NCI-H128 (cell line): ENCODE results near the gene DNASE2B.
A peak's percentile ranks its signal among the peaks of the same experiment; 100 is the strongest.
"Not testable (repeated sequence)": the region's sequence is repeated elsewhere in the genome, so short reads cannot be mapped to it uniquely, and the experiment has no call there.

Experiments
- DNase-seq: peaks from one replicate; lab custom pipeline; 2025; ENCODE audit not compliant: unreplicated experiment; lab: John Stamatoyannopoulos, UW

Gene DNASE2B

DNA sequence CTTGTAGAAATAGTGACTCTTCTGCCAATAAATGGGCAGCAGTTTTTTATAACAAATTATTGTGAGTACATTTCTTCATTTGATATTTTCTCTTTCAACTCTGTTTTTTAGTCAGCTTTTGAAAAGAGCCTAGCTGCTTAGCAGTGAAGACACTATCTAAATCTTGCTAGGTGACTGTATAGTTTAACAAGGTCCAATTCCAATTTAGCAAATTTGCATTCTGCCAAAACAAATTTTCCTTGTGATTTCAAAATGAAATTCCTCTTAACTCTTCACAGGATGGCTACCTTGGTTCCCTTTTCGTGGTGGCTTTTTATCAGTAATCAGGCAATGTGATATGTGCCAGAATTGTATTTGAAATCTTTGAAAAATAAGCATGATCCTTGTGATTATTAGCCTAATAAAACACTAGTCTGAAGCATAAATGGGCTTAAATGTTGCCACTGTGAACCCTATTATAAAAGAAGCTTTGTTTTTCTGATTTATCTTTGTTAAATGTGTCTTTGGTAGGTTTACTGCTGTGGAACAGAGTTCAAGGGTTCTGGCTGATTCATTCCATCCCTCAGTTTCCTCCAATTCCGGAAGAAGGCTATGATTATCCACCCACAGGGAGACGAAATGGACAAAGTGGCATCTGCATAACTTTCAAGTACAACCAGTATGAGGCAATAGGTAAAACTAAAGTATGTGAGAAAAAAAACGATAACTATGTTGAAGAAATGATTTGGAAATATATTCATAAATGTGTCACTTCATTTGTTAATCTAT lies 12.2 kb downstream of the DNASE2B start:
- DNase-seq = no peak

DNA sequence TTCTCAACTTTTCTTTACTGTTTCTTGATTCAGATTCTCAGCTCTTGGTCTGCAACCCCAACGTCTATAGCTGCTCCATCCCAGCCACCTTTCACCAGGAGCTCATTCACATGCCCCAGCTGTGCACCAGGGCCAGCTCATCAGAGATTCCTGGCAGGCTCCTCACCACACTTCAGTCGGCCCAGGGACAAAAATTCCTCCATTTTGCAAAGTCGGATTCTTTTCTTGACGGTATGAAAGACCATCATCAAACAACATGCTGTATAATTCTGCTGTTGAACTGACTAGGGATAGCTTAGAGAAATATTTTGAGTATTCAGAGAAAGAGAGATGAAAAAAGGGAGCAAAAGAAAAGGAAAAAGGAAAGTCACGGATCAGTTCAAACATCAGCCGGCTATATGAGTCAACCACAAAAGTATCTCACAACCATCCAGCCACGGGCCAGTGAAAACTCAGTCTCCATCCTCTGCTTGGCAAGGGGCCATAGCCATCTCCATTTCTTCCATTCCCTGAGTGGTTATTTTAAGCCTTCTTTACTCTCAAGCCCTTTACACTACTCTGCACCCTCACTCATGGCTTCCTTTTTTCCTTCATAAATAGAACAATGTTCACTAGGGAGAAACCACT lies 14.1 kb downstream of the DNASE2B start:
- DNase-seq = no peak

DNA sequence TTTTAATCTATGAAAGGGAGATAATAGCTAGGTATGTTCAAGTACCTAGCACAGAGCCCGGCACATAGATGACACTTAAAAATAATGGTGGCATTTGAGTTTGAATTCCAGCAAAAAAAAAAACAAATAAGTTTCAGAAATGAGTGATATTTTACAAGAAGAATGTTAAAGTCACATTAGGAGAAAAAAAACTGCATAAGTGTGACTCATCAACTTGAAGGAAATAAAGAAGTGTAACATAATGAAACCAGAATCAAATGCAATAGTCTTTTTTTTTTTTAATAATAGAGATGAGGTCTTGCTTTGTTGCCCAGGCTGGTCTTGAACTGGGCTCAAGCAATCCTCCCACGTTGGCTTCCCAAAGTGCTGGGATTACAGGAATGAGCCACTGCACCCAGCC lies 17.1 kb downstream of the DNASE2B start:
- no peak for DNase-seq

DNA sequence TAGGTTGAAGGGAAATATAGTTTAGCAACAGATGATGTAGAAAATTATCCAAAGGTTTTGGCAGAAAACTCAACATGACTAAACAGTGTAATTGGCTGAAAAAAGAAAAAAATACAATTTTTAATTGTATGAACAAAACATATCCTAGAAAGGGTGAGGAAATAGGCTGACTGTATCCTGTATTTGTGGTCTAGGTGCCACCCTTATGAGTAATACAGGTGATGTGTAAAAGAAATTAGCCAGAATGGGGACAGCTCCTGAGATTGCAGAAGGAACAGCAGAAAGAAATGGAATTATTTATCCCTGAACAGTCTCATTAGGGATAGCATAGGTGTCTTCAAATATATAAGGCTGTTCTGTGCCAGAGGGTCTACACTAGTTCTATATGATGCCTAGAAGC lies 24.6 kb downstream of the DNASE2B start:
- no peak for DNase-seq

DNA sequence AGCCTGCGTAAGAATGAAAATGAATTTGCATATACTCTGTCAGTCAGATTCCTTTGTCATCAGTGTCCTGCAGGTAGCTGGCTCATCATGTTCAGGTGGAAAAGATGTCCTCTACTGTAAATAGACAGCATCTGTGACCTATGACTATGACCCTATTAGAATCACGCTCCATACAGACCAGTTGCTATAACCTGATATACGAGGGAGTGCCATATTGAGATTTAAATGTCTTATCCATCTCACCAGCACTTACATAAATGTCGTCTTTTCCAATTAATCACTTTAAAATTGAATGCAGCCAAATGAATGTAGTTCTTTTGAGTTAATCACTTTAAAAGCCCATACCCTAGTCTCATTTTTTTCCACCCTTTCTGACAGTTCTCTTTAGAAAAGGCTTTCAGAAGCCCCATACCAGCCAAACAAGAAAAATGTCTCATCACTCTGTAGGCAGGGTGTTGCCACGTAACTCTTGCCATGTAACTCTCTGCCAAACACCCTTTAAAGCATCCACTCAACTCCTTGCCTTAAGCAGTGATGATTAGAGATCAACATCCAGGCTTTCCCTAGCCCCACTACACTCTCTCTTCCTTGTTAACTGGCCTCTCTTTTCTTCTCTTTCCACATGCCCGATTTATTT lies 26.3 kb downstream of the DNASE2B start:
- no peak for DNase-seq

DNA sequence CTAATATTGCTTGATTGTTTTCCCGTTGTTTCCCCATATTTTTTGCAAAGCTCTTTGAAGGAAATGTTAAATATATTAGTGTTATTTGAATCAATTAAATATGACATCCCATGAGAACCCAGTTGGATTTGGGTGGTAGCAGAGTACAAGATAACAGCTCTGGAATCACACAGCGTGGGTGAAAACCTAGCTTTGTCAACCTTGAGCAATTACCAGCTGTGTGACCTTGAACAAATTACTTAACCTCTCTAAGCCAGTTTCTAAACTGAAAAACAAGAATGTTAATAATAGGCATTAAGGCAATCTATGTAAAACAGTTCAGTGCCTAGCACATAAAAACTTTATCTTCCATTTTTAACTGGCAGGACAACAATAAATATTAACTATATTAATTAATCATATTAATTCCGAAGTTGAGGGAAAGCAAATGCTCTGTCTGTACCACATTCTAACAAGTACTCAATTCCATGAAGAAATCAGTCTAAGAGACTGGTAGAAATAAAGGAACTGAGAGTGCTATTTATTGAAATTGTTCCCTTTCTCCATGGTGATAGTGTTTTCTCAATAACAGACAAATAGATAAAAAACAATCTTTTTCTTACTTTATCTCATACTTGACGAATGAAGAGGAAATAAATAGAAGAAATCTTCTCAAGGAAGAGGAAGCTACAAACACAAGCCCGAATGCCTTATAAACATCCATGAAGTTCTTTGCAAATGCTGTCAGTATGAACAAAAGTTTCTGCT lies 27.0 kb downstream of the DNASE2B start:
- DNase-seq = no peak

DNA sequence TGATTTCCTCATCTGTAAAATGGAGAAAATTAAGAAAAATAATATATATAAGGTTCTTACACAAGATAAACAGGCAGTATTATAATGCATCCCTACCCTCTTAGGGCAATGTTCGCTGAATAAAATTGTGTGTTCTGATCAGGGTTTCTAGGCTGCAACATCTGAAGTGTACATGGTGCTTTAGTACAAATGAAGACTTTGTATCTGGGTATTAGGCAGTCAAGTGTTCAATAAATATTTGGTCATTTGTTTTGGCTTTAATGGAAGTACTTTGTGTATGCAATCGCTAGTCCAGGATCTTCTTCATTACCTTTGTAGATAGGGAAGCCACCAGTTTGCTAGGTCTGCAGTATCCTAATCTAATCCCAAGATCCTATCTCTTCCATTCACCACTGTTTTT lies 28.1 kb downstream of the DNASE2B start:
- DNase-seq = no peak

DNA sequence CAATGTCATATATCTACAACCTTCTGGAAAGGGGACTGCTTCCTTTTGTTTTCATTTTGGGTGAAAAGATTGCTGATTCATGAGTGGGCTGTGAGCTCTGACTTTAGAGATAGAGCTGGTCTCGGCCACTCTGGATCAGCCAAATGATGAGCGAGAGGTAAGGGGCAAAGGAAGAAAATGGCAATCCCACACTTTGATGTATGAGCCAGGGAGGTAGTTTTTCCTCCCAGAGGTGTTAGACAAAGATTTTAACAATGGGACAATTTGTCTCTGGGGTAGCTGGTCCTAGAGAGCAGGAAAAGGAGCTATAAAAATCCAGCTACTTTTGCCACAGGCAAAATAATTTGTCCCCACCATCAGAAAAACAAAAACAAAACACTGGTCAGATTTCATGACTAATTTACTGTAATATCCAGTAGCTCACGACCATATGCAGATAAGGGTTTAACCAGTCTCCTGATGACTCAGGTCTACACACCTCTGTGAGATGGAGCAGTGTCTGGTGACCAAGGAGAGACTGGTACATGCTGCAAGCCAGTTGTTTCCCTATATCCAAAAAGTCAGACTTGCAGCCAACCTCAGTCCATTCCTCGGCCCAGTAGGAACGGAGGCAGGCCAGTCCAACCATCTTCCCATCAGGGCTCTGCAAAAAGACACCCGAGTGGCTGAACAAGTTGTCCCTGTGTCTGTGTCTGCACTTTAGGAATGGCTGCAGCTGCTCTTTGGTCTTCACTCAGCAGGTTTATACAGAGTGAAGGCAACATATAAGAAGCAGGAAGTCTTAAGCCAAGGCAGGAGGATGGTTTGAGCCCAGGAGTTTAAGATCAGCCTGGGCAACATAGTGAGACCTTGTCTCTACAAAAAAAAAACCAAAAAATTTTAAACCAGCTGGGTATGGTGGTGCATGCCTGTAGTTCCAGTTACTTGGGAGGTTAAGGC lies 29.2 kb downstream of the DNASE2B start:
- DNase-seq = no peak

DNA sequence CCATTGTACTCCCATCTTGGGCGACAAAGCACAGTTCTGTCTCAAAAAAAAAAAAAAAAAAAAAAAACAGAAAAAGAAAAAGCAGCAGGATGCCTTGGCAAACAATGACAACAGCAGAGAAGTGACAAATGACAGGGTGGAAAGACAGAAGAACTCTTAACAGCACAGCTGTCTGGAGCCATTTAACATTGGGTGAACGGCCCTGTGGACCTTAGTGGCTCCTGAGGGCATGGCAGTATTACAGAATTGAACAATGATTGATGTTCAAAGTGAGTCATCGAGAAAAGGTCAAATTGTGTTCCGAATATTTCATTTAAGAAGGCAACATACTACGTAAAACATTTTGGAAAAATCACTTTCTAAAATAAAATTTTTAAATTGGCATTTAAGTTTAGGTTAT lies 30.0 kb downstream of the DNASE2B start:
- no peak for DNase-seq

DNA sequence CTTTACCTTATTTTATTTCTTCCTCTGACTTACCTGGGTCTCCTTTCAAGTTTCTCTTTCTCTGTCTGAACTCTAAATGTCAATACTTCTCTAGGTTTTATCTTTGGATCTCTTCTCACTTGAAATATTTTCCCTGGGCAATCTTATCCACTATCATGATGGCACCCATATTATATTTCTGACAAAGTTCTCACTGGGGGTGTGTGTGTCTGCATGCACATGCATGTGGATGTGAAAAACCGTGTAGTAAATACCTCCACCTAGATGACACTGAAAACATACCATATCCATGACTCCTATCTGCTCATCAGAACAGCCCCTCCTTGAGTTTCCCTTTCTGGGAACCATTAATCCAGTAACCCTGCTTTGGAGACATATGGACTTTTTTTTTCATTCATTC lies 30.9 kb downstream of the DNASE2B start:
- no peak for DNase-seq

DNA sequence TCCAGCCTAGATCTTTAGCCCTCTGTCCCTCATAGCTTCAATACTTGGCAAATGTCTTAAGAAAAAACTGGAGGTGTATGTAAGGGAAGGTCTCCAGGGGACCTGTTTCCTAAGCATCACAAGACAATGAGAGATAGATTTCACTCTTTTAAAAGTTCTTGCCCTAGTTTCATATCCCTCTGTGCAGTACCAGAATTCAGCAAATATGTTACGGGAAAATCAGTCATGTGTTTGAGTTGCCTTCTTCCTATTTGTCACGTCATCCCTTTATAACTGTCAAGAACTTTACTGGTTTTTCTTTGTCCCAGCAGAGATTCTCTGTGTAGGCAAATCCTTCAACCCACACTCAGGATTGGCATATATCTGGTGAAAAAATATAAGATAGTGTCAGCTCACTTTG lies 32.3 kb downstream of the DNASE2B start:
- DNase-seq = no peak

DNA sequence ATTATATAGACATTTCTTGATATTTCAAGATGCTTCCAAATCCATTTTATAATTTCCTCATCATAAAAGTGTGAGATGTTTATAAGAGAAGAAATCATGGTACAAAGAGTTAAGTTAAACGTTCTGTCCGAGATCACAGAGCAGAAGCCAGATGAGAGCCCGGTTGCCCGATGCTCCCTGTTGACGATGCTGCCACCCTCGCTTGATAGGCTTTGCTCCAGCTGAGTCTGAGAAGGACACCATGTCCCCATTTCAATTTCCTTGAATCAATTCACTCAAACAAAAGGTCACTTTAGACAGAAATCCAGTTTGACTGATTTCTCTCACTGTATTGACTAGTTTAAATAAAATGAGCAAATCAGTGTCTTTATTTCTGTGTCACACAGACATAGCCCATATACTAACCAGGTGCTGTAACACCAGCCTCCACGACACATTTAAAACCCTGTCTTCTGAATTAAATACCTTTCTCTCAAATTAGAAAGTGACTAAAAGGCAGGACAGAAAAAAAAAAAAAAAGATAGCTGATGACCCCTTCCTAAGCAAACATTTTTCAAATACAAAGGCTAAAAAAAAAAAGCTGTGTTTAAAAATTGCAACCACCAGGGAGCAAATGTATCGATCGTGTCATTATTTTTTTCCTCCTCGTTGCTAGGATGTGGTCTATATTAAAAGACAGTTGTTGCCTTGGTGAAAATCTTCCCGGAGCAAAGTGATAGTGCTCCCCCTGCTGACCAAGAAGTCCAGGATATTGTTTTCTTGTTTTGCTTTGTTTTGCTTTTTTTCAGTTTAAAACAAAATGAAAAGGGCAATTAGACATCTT lies 35.2 kb downstream of the DNASE2B start:
- peak; percentile 33 for DNase-seq

DNA sequence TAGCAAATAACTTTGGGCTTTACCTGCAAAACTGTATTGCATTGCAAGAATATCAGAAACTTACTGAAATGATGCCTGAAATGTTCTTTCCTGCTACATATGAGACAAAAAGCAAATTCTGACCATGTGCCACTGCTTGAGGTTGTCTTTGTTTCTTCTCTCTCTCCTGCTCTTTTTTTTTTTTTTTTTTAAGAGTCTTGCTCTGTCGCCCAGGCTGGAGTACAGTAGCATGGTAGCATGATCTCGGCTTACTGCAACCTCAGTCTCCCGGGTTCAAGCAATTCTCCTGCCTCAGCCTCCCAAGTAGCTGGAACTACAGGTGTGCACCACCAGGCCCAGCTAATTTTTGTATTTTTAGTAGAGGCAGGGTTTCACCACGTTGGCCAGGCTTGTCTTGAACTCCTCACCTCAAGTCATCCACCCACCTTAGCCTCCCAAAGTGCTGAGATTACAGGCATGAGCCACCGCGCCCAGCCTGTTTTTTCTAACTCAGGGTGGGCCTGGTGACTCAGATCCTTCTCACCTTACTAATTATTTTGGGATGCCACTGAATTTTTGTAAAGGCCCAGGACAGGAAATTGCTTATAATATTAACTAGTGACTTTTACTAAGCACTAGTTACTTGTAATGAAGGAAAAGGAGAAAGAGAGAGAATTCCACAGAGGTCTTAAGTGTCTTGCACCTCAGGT lies 35.9 kb downstream of the DNASE2B start:
- no peak for DNase-seq

DNA sequence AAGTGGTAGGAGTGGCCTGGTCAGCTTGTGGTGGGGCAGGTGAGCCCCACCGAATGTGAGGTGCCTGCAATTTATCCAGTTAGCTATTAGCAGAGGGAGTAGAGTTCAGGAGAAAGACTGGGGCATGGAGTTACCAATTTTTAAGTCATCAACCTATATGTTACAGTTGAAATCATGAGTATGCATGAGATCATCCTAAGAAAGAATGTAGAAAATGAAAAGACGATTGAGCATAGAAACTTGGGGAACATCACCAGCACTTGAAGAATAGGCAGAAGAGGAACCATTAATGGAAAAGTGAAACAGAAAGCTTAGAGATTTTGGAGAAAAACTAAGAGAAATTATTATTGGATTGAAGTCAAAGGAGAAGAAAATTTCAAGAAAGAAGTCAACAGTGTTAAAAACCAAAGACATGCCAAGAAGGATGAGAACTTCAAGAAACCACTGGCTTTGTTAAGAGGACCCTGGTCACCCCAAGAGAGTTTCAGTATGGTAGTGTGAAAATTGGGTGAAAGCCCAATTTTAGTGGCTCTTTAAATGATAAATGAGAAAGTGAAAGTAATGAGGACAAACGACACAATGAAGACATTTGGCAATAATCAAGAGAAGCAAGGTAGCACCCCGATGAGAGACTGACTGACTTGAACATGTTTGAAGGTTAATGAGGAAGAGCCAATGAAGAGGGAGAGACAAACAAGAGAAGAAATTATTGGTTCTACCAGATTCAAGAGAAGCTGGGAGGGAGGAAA lies 36.7 kb downstream of the DNASE2B start:
- DNase-seq = no peak

DNA sequence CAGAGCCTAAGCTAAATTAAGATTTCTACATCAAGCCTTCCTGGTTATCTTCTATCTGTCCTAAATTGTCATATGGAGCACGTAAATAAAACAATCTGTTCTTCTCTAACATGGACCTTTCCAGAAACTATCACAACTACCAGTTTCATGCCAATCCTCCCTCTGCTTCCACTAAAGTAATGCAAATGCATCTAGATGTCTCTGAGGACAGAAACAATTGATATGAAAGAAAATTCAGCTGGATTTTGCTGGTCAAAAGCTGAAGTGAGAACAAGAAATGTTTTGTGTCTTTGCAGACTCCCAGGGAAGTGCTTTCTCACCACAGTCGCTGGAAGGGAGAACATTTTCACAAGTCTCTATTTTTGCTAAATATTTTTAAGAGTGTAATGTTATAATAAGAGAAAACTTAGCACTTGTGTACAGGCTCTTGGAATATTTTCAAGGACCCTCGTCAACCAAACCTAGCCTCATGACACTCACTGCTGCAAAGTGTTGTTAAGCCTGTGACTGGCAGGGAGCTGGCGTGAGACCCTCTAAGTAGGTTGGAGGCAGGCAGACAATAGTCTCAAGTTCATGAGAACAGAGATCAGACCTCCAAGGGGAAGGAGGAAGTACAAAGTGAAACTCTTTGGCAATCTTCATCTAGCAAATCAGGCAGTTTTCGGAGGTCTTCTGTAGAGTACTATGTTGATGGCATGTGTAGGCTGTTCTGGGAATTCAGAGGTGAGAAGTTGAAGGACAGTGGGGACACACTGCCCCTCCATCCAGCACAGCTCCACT lies 38.8 kb downstream of the DNASE2B start:
- DNase-seq = no peak

DNA sequence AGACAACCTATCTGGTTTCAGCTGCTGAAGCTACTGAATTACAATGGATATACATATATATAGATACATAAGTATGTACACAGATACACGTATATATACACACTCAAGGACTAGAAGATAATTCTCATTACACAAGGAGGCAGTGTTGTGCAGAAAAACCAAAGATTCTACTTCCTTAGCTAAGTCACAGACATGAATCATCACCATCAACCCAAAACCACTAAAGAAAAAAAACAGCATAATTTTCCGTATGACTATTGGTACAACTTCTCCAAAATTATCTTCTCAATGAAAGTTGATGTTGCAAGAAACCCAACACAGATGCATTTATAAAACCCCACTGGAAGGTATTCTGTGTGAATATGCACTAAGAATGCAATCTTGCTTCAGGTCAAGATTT lies 44.0 kb downstream of the DNASE2B start:
- peak; percentile 3 for DNase-seq

DNA sequence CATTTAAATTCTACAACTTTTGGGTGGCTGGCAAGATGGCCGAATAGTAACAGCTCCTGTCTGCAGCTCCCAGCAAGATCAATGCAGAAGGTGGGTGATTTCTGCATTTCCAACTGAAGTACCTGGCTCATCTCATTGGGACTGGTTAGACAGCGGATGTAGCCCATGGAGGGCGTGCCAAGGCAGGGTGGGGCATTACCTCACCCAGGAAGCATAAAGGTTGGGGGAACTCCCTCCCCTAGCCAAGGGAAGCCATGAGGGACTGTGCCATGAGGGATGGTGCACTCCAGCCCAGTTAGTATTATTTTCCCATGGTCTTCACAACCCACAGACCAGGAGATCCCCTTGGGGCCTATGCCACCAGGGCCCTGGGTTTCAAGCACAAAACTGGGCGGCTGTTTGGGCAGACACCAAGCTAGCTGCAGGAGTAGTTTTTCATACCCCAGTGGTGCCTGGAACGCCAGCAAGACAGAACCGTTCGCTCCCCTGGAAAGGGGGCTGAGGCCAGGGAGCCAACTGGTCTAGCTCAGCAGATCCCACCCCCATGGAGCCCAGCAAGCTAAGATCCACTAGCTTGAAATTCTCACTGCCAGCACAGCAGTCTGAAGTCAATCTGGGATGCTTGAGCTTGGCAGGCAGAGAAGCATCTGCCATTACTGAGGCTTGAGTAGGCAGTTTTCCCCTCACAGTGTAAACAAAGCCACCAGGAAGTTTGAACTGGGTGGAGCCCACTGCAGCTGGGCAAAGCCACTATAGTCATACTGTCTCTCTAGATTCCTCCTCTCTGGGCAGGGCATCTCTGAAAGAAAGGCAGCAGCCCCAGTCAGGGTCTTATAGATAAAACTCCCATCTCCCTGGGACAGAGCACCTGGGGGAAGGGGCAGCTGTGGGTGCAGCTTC lies 44.7 kb downstream of the DNASE2B start:
- not testable (repeated sequence) for DNase-seq
